T1000 (cell line): ENCODE results near the gene MATR3.
"Not testable (repeated sequence)": the region's sequence is repeated elsewhere in the genome, so short reads cannot be mapped to it uniquely, and the experiment has no call there.

Experiments used
- DNase-seq: peaks from one replicate; lab custom pipeline; 2025; ENCODE audit warnings: mixed read lengths; lab: John Stamatoyannopoulos, UW

MATR3 gene, protein sequence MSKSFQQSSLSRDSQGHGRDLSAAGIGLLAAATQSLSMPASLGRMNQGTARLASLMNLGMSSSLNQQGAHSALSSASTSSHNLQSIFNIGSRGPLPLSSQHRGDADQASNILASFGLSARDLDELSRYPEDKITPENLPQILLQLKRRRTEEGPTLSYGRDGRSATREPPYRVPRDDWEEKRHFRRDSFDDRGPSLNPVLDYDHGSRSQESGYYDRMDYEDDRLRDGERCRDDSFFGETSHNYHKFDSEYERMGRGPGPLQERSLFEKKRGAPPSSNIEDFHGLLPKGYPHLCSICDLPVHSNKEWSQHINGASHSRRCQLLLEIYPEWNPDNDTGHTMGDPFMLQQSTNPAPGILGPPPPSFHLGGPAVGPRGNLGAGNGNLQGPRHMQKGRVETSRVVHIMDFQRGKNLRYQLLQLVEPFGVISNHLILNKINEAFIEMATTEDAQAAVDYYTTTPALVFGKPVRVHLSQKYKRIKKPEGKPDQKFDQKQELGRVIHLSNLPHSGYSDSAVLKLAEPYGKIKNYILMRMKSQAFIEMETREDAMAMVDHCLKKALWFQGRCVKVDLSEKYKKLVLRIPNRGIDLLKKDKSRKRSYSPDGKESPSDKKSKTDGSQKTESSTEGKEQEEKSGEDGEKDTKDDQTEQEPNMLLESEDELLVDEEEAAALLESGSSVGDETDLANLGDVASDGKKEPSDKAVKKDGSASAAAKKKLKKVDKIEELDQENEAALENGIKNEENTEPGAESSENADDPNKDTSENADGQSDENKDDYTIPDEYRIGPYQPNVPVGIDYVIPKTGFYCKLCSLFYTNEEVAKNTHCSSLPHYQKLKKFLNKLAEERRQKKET

DNA sequence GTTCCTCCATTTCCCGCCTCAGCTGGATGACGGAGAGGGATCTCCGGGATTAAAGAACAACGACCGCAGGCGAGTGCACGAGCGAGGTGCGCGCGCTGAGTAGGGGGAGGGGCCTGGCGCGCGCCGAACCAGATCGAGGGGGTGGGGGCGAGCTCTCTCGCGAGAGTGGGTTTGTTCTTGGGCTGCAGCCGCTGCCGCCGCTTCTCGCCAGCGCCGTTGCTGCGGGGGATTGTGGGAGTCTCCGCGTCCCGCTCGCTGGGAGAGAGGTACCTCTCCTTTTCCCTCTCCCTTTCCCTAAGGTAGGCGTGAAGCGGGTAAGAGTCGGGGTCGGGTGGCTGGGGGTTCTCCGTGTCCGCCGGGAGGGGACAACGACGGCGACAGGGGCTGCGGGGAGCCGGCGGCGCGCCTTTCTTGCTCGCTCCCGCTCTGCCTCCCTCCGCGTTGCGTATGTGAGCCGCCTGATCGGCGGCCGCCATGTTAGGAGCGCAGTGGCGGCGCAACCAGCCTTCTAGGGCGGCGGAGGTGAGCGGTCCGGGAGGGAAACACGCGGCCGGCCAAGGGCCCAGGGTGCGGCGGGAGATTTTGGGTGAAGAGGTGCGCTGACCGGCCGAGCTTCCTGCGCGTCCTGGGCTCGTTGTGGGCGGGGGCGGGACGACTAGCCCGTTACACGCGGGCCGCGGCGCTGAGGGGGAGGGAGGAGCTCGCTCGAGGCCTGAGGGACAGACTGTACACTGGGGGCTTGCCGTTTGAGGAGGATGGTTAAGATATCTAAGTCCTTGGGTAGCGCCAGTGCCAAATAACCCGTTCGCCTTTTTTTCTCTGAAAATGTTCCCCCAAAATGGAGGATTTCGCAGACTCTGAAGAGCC lies at the start of gene MATR3:
Gene MATR3, plus strand, starts transcription at position 234 of the 867 bp plus-strand sequence. CDS start 13,676 bp downstream, outside the sequence.
- DNase-seq, result peak; percentile 86

DNA sequence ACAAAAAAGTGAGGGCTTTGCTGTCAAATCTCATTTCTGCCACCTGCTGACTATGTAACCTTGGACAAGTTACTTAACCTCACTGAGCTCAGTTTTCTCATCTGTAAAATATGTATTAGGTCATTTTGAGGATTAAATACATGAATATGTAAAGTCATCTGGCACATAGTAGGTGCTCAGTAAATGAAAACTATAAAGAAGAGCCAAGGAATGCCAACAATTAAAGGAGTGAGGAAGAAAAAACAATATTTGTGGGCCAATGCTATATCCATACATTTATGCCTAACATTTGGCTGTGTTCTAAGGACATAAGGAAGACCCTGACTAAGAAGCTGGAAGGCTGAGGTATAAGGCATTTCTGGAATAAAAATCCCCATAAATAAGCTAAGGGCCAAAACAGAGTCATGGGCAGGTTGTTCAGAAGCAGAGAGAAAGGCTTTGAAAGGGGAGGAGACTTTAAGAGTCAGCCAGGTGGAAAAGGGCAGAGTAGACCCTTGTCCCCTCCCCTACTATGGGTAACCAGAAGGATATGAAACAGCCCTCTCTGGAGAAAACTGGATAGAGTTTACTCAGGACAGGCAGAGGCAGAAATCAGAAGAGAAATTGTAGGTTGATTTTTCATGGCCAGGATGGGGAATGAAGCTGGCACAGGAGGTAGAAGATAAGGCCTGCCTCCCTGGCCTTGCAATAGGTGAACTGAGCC lies 47.8 kb upstream of the MATR3 start:
- no peak for DNase-seq

DNA sequence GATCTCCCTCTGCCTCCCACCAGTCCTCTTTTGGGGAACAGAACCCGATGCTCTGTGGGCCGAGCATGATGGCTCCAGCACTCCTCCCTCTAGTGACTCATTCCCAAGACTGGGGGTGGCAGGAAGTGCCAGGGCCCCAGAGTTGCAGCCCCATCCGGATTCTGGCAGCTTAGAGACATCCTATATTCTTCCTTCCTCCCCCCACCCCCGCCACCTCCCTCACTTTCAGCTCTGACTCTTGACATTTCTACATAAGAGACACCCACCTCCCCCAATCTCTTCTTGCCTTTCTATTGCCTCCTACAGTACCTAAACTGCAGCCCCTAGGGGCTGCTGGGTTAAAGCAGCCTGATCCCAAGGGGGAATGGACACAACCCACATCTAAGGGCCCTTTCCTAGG lies 47.1 kb upstream of the MATR3 start:
- DNase-seq, result no peak

DNA sequence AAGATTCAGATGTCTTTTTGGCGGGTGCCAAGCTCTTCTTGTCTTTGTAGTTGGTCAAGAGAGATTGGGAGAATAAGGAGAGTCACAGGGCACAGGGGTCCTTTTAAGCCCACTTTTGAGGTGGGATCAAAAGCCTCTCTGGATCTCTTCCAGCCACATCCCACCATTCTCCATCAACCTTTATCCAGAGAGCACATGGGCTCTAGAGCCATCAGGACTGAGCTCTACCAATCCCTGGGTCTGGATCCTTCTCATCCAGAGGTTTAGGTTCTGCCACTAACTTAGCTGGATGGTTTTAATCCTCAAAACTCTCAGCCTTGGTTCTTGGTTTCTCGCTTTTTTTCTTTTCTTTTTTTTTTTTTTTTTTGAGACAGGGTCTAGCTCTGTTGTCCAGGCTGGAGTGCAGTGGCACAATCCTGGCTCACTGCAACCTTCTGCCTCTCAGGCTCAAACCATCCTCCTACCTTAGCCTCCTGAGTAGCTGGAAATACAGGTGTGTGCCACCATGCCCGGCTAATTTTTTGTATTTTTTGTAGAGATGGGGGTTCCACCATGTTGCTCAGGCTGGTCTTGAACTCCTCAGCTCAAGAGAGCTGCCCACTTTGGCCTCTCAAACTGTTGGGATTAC lies 44.6 kb upstream of the MATR3 start:
- DNase-seq, result no peak

DNA sequence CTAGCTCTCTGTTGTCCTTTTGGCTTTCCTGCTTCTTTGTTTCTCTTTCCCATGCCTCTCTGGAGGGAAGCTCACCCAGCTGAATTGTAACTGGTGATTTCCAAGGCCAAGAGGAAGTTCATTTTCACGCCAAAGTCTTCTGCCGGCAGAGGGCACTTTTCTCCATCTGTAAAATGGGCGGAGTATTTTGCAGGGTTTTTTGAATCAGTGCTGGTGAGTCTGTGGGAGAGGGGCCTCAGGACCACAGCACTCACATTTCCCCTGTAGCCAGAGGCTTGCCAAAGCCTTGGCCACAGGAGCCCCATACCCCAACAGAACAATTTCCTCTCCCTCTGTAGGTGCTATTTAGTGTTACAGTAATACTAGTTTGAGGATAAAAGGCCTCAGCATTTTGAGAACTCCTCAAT lies 42.3 kb upstream of the MATR3 start:
- DNase-seq, result no peak

DNA sequence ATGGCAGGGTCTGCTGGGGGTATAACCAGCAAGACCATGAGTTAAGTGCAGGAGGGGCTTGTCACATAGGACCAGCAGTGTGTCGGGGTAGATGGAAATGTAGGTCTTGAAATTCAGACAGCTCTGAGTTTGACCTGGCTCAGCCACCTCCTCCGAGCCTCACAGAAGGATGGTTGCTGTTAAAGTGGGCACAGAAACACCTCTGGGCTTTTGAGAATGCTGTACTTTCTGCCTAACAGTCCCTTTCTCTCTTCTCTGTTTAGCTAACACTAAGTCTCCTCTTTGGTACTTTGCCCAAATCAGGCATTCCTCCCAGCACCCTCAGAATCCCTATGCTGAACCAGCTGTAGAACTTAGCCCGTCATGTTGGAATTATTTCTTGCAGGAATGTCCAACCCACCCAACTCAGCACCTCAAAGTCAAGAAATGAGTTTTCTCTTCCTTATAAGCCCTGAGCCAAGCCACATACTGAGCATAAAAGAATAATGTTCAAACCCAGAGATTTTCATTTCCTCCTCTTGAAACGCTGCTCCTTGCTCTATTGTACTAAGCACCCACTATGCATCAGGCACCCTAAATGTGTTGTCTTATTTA lies 41.7 kb upstream of the MATR3 start:
- no peak for DNase-seq

DNA sequence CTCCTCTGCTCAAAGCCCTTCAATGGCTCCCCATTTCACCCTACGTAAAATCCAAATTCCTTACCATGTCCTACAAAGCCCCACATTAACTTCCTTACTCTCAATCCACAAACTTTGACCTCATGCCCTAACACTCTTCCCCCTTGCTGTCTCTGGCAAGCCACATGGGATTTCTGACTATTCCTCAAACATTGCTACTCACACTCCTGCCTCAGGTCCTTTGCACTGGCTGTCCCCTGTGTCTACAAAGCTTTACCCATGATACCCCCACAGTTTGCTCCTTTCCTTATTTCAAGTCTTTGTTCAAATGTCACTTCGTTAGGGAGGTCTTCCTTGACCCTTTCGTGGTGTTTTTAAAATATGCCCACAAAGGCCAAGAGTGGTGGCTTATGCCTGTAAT lies 40.4 kb upstream of the MATR3 start:
- no peak for DNase-seq

DNA sequence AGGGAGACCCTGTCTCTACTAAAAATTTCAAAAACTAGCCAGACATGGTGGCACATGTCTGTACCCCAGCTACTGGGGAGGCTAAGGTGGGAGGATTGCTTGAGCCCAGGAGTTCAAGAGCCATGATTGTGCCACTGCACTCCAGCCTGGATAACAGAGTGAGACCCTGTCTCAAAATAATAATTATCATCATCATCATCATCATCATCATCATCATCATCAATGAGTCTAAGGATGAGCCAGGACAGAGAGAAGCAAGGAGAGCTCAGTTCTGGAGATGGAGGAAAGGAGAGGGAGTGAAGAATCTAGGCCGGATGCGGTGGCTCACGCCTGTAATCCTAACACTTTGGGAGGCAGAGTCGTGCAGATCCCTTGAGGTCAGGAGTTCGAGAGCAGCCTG lies 36.7 kb upstream of the MATR3 start:
- DNase-seq, result no peak

DNA sequence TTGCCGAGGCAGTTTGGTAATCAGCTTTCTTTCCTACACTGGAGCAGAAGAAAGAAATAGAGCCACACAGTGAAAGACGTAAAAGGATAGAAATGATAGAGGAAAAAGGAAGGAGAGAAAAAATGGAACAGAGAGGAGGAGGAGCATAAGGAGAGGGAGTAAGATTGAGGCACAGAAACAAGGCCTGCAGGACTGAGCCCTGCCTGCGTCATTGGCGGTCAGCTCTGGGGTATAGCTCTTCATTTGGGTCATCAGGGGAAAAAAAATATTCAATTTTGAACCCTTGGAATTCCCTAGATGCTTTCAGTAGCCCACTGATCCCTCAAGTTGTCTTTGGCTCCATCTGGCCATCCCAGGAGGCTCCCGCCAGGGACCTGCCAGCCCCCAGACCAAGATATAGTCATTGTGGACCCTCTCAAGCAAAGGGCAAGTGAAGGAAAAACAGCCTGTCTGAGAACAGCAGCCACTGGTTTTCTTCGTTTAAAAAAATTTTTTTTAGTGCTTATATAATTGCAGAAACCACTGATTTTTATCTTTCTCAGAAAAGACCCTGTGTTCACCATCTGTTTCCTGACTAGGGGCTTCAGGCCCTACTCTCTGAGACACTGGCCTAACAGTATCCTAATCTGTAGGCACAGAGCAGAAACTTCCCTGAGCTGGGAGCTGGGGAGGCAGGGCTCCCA lies 31.3 kb upstream of the MATR3 start:
- DNase-seq, result no peak

DNA sequence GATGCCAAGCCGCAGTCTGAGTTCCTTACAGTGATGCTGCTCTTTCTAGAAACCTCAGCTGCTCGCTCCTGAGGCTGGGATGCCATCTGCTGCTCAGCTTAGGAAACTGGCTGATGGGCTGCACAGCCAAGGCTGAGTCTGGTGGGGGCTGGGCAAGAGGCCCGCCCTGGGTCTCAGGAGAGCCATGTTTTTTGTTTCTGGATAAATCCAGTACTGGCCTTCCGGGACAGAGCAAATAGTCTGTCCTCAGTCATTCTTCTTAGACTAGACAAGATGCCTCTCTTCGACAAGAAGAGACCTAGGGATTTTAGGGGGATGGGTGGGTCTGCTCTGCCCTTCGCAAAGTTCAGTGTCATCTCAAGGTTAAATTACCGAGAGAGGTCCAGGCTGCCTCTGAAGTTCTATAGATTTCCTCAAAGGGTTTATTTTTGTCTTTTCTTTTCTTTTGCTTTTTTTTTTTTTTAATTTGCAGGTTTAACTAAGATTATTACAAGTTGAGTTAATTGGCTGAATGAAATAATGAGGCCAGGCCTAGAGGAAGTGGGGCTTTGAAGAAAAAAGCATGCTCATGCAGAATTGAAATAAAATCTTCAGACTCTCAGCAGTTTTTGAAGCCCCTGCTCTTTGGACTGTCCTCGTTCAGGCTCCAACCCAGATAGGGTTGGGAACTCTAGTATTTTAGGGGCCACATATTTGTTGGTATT lies 30.6 kb upstream of the MATR3 start:
- peak; percentile 71 for DNase-seq

DNA sequence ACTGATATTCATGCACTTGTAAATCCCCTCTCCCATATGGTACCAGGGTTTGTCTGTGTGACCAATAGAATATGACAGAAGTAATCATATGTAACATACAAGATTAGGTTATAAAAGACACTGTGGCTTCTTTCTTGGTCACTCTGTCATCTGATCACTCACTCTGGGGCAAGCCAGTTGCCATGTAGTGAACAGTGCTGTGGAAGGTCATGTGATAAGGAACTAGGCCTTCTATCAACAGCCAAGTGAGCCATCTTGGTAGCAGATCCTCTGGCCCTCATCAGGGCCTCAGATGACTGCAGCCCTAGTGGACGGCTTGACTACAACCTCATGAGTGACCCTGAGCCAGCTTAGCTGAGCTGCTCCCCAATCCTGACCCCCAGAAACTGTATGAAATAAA lies 30.0 kb upstream of the MATR3 start:
- DNase-seq, result no peak

DNA sequence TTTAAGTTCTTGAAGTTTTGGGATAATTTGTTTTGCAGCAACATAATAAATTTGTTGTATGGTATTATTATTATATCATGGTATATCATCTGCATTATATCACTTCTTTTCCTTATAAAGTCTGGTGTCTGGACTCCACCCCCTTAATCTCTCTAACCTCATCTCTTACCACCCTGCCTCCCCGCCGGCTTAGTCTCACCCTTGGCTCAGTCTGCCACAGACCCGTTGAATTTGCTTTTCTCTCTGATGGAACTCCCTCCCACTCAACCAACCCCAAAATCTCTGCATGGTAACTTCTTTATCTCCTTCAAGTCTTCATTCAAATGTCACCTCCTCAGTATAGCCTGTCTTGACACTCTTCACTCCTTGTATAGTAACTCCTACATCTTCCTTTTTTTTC lies 29.6 kb upstream of the MATR3 start:
- no peak for DNase-seq

DNA sequence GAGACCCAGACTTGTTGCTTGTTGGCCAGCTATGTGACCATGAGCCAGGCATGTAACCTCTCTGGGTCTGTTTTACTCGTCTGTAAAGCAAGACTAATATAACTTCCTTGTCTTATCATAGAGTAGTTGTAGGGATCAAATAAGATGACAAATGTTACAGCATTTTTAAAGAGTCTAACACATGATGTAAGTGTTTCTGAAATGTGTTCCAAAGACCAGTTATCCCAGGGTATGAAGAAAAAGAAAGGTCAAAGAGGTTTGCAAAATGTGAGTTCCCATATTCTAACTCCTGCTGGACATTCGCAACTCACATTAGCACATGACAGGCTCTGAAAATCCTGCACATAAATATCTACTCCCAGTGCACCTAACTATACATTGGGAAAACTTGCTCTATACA lies 28.5 kb upstream of the MATR3 start:
- DNase-seq, result no peak

DNA sequence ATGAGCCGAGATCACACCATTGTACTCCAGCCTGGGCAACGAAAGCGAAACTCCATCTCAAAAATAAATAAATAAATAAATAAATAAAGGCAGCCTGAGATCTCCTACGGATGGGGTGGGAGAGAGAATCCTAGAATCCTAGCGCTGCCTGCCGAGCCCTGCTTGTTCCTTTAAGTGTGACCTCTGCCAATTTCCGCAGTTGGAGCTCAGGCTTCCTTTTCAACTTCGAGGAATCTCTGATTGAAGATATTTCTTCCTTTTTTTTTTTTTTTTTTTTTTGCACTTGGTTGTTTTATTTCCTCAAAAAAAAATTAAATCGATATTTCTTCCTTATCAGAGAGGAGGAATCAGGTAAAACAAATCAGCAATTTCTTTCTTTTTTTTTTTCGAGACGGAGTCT lies 27.3 kb upstream of the MATR3 start:
- no peak for DNase-seq

DNA sequence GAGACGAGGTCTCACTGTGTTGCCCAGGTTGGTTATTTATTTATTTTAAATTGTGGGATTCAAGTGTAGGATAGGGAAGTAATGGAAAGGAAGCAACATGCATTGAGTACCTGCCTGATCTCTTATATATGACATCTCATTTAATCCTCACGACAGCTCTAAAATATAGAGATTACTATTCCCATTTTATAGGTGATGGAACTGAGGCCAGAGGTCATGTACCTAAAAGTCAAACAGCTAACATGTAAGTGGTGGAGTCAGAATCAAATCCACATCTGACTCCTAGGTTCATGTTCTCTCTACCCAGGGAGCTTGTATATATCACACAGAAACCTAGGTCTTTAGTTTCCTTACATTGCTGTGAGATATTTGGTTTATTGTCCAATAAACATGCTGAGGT lies 26.1 kb upstream of the MATR3 start:
- no peak for DNase-seq

DNA sequence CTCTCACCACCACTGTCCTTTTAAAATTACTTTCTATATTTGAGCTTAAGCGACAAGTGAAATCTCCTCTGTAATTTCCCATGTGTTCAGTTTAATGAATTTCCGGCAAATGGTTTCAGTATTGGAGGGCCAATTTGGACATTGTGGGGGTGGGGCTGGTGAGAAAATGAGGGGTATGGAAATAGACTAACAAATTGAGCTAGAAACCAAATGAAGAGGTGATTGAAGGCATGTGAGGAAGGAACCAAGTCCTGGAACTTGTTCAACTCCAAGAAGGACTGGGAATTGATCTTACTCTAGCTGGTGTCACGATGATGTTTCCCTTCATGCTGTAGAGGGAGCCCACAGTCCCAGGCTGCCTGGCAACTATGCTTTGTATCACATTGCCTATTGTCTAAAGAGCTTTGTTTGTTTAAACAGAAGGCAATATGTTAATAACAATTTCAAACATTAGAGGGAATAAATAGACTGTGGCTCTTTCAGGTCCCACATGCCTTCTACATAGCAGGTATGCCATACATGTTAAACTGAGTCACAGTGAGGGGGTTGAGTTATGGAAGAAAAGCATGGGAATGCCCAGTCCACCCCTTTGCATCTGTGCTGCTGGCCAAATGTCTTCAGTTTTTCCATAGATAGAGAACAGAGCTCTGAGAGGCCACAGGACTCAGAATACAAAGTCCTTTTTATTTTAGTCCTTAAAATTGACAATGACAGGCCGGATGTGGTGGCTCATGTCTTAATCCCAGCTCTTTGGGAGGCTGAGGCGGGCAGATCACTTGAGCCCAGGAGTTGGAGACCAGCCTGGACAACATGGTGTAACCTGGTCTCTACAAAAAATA lies 25.0 kb upstream of the MATR3 start:
- no peak for DNase-seq

DNA sequence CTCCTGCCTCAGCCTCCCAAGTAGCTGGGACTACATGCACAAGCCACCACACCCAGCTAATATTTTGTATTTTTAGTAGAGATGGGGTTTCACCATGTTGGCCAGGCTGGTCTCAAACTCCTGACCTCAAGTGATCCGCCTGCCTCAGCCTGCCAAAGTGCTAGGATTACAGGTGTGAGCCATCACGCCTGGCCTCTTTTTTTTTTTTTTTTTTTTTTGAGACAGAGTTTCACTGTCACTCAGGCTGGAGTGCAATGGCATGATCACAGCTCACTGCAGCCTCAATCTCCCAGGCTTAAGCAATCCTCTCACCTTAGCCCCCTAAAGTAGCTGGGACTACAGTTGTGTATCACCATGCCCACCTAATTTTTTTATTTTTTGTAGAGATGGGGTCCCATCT lies 22.8 kb upstream of the MATR3 start:
- not testable (repeated sequence) for DNase-seq

DNA sequence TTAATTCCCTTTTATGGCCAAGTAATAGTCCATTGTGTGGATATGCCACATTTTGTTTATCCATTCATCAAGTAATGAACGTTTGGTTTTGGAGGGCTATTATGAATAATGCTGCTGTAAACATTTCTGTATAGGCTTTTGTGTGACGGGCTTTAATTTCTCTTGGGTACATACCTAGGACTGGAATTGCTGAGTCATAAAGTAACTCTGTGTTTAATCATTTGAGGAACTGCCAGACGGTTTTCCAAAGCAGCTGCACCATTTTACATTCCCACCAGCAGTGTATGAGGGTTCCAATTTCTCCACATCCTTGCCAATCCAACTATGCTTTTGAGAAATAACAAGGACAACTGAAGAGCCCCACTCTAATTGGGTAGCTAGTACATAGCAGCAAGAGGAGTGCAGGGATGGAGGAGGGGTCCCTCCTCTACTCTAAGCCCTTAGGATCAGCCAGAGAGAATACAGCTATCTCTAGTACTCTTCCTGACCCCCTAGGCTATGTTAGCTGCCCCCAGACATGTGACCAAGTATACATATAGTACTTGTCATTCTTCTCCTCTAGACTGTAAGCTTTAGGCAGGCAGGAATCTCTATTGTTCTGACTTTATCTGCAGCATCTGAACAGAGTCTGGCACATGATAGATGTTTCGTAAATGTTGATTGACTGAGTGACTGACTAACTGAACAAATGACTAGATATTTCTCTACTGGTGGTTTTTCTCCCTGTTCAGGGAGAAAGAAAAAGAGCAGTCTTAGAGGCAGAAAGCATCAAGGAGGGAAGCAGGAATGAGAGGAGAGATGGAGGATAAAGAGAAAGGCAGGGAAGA lies 22.1 kb upstream of the MATR3 start:
- no peak for DNase-seq
